ENCODE measurements around the gene OPRD1.
"Not testable (repeated sequence)": the region's sequence is repeated elsewhere in the genome, so short reads cannot be mapped to it uniquely, and the experiment has no call there.

Gene OPRD1

GRCh38 chr1:28789412-28789811, 22.6 kb upstream of the OPRD1 start:
- Histone ChIP-seq H3K9ac (no peak overlapping the region), H2AFZ (ENCODE audit: low read depth) (no peak overlapping the region), H3K27me3 (ENCODE audit: insufficient read depth, low read depth) (no peaks in the 10 kb centered on the region), H3K4me1 (ENCODE audit: low read depth, poor library complexity, severe bottlenecking) (no peaks in the 10 kb centered on the region), H3K27ac (no peak overlapping the region), H3K4me2 (no peak overlapping the region), H4K20me1 (ENCODE audit: insufficient read depth) (no peaks in the 10 kb centered on the region), H3K79me2 (ENCODE audit: insufficient read depth, low read depth) (no peaks in the 10 kb centered on the region), H3K4me3 (IDR thresholded peaks at IDR 0.05; ENCODE audit: insufficient read depth, low read depth, low read length) (no peak overlapping the region), H3K36me3 (ENCODE audit: insufficient read depth) (no peaks in the 10 kb centered on the region)
- TF ChIP-seq, protein P1, sequence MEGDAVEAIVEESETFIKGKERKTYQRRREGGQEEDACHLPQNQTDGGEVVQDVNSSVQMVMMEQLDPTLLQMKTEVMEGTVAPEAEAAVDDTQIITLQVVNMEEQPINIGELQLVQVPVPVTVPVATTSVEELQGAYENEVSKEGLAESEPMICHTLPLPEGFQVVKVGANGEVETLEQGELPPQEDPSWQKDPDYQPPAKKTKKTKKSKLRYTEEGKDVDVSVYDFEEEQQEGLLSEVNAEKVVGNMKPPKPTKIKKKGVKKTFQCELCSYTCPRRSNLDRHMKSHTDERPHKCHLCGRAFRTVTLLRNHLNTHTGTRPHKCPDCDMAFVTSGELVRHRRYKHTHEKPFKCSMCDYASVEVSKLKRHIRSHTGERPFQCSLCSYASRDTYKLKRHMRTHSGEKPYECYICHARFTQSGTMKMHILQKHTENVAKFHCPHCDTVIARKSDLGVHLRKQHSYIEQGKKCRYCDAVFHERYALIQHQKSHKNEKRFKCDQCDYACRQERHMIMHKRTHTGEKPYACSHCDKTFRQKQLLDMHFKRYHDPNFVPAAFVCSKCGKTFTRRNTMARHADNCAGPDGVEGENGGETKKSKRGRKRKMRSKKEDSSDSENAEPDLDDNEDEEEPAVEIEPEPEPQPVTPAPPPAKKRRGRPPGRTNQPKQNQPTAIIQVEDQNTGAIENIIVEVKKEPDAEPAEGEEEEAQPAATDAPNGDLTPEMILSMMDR (conservative IDR thresholded peaks at IDR 0.05; ENCODE audit: low read depth, low read length), result no peak

GRCh38 chr1:28789816-28790215, 22.2 kb upstream of the OPRD1 start:
- H3K9ac ChIP-seq, result no peak overlapping the region
- H3K27me3 ChIP-seq (ENCODE audit: insufficient read depth, low read depth), result no peaks in the 10 kb centered on the region
- no peaks in the 10 kb centered on the region for H3K79me2 ChIP-seq (ENCODE audit: insufficient read depth, low read depth)
- no peaks in the 10 kb centered on the region for H3K4me1 ChIP-seq (ENCODE audit: low read depth, poor library complexity, severe bottlenecking)
- no peaks in the 10 kb centered on the region for H3K36me3 ChIP-seq (ENCODE audit: insufficient read depth)
- no peak overlapping the region for H3K27ac ChIP-seq
- TF ChIP-seq, protein P1 (conservative IDR thresholded peaks at IDR 0.05; ENCODE audit: low read depth, low read length), result no peak
- H3K4me3 ChIP-seq (IDR thresholded peaks at IDR 0.05; ENCODE audit: insufficient read depth, low read depth, low read length), result no peak overlapping the region
- no peak overlapping the region for H2AFZ ChIP-seq (ENCODE audit: low read depth)
- no peaks in the 10 kb centered on the region for H4K20me1 ChIP-seq (ENCODE audit: insufficient read depth)
- H3K4me2 ChIP-seq, result no peak overlapping the region

GRCh38 chr1:28790377-28791035, 21.5 kb upstream of the OPRD1 start:
- Histone ChIP-seq H4K20me1 (ENCODE audit: insufficient read depth) (no peaks in the 10 kb centered on the region), H3K4me3 (IDR thresholded peaks at IDR 0.05; ENCODE audit: insufficient read depth, low read depth, low read length) (no peak overlapping the region), H3K9ac (no peak overlapping the region), H3K36me3 (ENCODE audit: insufficient read depth) (no peaks in the 10 kb centered on the region), H3K4me2 (no peak overlapping the region), H3K27ac (no peak overlapping the region), H3K4me1 (ENCODE audit: low read depth, poor library complexity, severe bottlenecking) (no peaks in the 10 kb centered on the region), H2AFZ (ENCODE audit: low read depth) (no peak overlapping the region), H3K27me3 (ENCODE audit: insufficient read depth, low read depth) (no peaks in the 10 kb centered on the region), H3K79me2 (ENCODE audit: insufficient read depth, low read depth) (no peaks in the 10 kb centered on the region)
- TF ChIP-seq, protein P1 (conservative IDR thresholded peaks at IDR 0.05; ENCODE audit: low read depth, low read length), result no peak

GRCh38 chr1:28791929-28792328, 20.0 kb upstream of the OPRD1 start:
- not testable (repeated sequence) for H3K27me3 ChIP-seq (ENCODE audit: insufficient read depth, low read depth); H3K9ac ChIP-seq; H3K27ac ChIP-seq; H2AFZ ChIP-seq (ENCODE audit: low read depth); H3K4me1 ChIP-seq (ENCODE audit: low read depth, poor library complexity, severe bottlenecking); H4K20me1 ChIP-seq (ENCODE audit: insufficient read depth); H3K4me2 ChIP-seq; H3K79me2 ChIP-seq (ENCODE audit: insufficient read depth, low read depth); H3K4me3 ChIP-seq (IDR thresholded peaks at IDR 0.05; ENCODE audit: insufficient read depth, low read depth, low read length); H3K36me3 ChIP-seq (ENCODE audit: insufficient read depth)

DNA sequence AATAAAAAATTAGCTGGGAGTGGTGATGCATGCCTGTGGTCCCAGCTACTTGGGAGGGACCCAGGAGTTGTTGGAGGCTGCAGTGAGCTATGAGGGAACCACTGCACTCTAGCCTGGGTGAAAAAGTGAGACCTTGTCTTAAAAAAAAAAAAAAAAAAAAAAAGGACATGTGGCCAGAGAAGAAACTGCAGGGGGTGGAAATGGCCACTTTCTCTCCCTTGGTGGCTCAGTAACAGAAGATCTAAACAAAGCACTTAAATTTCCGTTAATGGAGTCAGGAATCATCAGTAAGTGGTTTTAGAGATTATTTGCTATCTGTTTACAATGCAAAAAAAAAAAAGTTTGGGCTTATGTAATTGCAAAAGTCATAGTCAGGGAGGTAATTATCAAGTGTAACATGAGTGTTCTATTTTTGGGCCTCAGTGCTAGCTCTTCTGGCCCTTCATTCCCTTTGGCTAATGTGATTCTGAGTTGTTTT, 19.3 kb upstream of the OPRD1 start:
- Histone ChIP-seq H3K27ac (no peak overlapping the region), H3K4me3 (IDR thresholded peaks at IDR 0.05; ENCODE audit: insufficient read depth, low read depth, low read length) (no peak overlapping the region), H3K27me3 (ENCODE audit: insufficient read depth, low read depth) (no peaks in the 10 kb centered on the region), H3K4me1 (ENCODE audit: low read depth, poor library complexity, severe bottlenecking) (no peaks in the 10 kb centered on the region), H3K36me3 (ENCODE audit: insufficient read depth) (no peaks in the 10 kb centered on the region), H2AFZ (ENCODE audit: low read depth) (no peak overlapping the region), H3K79me2 (ENCODE audit: insufficient read depth, low read depth) (no peaks in the 10 kb centered on the region), H4K20me1 (ENCODE audit: insufficient read depth) (no peaks in the 10 kb centered on the region), H3K9ac (no peak overlapping the region), H3K4me2 (no peak overlapping the region)
- TF ChIP-seq, protein P1 (conservative IDR thresholded peaks at IDR 0.05; ENCODE audit: low read depth, low read length), result no peak

DNA sequence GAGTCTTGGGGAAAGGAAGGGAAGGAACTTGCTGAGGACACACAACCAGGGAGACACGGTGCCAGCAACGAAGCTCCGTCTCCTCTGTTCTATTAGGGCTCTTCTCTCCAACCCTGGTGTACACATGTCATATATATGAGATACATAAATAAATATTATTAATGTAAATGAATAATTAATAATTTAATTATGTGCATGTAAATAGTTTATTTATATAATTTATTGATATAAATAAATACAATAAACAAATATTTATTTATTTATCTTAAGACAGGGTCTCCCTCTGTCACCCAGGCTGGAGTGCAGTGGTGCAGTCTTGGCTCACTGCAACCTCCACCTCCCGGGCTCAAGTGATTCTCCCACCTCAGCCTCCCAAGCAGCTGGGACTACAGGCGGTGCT, 17.4 kb upstream of the OPRD1 start:
- not testable (repeated sequence) for H3K4me2 ChIP-seq; H3K79me2 ChIP-seq (ENCODE audit: insufficient read depth, low read depth); H3K27ac ChIP-seq; H2AFZ ChIP-seq (ENCODE audit: low read depth); H4K20me1 ChIP-seq (ENCODE audit: insufficient read depth); H3K27me3 ChIP-seq (ENCODE audit: insufficient read depth, low read depth); H3K9ac ChIP-seq; H3K36me3 ChIP-seq (ENCODE audit: insufficient read depth); H3K4me3 ChIP-seq (IDR thresholded peaks at IDR 0.05; ENCODE audit: insufficient read depth, low read depth, low read length); H3K4me1 ChIP-seq (ENCODE audit: low read depth, poor library complexity, severe bottlenecking)
